Transverse colon (tissue), 4 donors: ENCODE data around the gene CBX5. TPM values are rescaled to one million over a fixed set of nuclear protein-coding genes. Genes with fewer than 3 reads are reported as not detected.

ENCODE experiments used
- DNase-seq: peaks from one replicate; pipeline ENCODE4 v3.0.0-alpha.2; 2019
- H3K27ac ChIP-seq, 4 donors: fragments of 200-600 bp; sonication (generic); 2 replicates each; pipeline ENCODE4 v1.5.1; 2016 to 2018; ENCODE audit warnings: inconsistent platforms in 4 of 4
- H3K27me3 ChIP-seq: fragments of 200-600 bp; sonication (generic); 2 replicates; pipeline ENCODE4 v1.5.1; 2017; ENCODE audit warnings: inconsistent platforms
- H3K36me3 ChIP-seq, 4 donors: fragments of 200-600 bp; sonication (generic); 2 replicates each; pipeline ENCODE4 v1.5.1; 2017 to 2019; ENCODE audit warnings: inconsistent platforms in 4 of 4
- H3K4me1 ChIP-seq, 4 donors: fragments of 200-600 bp; sonication (generic); 2 replicates each; pipeline ENCODE4 v1.5.1; 2017 to 2020; ENCODE audit warnings: inconsistent platforms in 4 of 4
- H3K4me3 ChIP-seq, 4 donors: fragments of 200-600 bp; sonication (generic); 1 replicate in 1 of 4; 2 replicates in 3 of 4; pipeline versions ENCODE4 v1.5.1 to v1.6.1; 2017 to 2019; ENCODE audit warnings: inconsistent platforms in 4 of 4
- H3K9me3 ChIP-seq, 2 donors: fragments of 200-600 bp; sonication (generic); 2 replicates each; pipeline ENCODE4 v1.5.1; 2017 to 2019; ENCODE audit warnings: inconsistent platforms in 2 of 2
- CTCF ChIP-seq, 5 experiments: fragments of 200-600 bp in 3 of 5; fragments of 450-650 bp in 2 of 5; sonication (generic) in 3 of 5; IDR thresholded peaks; 1 replicate in 2 of 5; 2 replicates in 3 of 5; pipeline ENCODE4 v1.5.1; 2016 to 2017; ENCODE audit warnings: antibody characterized with exemption in 5 of 5, inconsistent platforms in 3 of 5, mild to moderate bottlenecking in 2 of 5, moderate library complexity in 1 of 5
- EP300 ChIP-seq: sonication (generic); formaldehyde crosslinking; IDR thresholded peaks from one replicate; pipeline ENCODE4 v1.6.1; 2017; ENCODE audit warnings: antibody characterized with exemption, low read depth
- POLR2A ChIP-seq: fragments of 450-650 bp; IDR thresholded peaks from one replicate; pipeline ENCODE4 v1.6.1; 2016; ENCODE audit warnings: antibody characterized with exemption, mild to moderate bottlenecking, moderate library complexity
- POLR2AphosphoS5 ChIP-seq, 3 donors: sonication (generic); formaldehyde crosslinking; IDR thresholded peaks; one replicate each; pipeline ENCODE4 v1.6.1; 2016; ENCODE audit warnings: antibody characterized with exemption in 3 of 3
- WGBS, 2 donors: methylation state at CpG; one replicate each; pipeline ENCODE4 v1.1.5; 2018; ENCODE audit warnings: low coverage in 1 of 2; 5-methylcytosine and 5-hydroxymethylcytosine counted together
- in situ Hi-C, 4 donors: fragments of 200-750 bp; cut with MboI; loops; one replicate each; pipeline versions ENCODE4 v1.15.0 to v1.15.1; 2017; ENCODE audit warnings: low sequenced_read_pairs in 3 of 4, low pct_ligation_motif_present in 1 of 4, low pct_unique_long_range_greater_than_20kb in 1 of 4
- intact Hi-C: fragments of 100-400 bp; cut with DNase I; formaldehyde crosslinking; loops from one replicate; pipeline ENCODE4 v1.15.1; 2023; ENCODE audit warnings: low total_unique reads
- total RNA-seq, 4 donors: library from RNA; depleted of rRNA; stranded (reverse); fragments of >200 nt; gene quantifications; one replicate each; pipeline ENCODE4 v1.1.0, GENCODE V29; 2016

Gene CBX5
- total RNA-seq, 4 donors from 2014 or later, result 18.9 to 28.8 (median 22.8) TPM

- in situ Hi-C loops (loop anchor here in 1 of 4 donors (25.0 kb wide), 1 partner anchor 426 kb away; no protein-coding TSS in a partner anchor), intact Hi-C loops (no loop called here)
- DNase-seq, result no peak
- H3K4me1 ChIP-seq, result peaks cover 9 to 33% (median 26%) of the 10 kb centered on the region in 4 donors
- H3K9me3 ChIP-seq, result no peaks in the 10 kb centered on the region
- WGBS, 2 donors, result 59% methylated on average over 2 of the region's 2 CpGs; no CpG with 5 or more reads in 1 of the 2 donors
- H3K36me3 ChIP-seq, result no peaks in the 10 kb centered on the region
- H3K4me3 ChIP-seq, result no peak overlapping the region
- TF ChIP-seq POLR2A, result no peak
- no peak for TF ChIP-seq POLR2AphosphoS5 (IDR thresholded peaks at IDR 0.05)
- no peak for TF ChIP-seq EP300
- TF ChIP-seq CTCF (IDR thresholded peaks at IDR 0.05), result no peak
- H3K27ac ChIP-seq, result no peak overlapping the region
- H3K27me3 ChIP-seq, result peaks cover 96% of the 10 kb centered on the region
Measured at GRCh38 chr12:54213079-54213478, 66.8 kb downstream of the CBX5 start.

- WGBS, 2 donors, result 78 to 82% methylated on average over 6 to 7 of the region's 7 CpGs
- Histone ChIP-seq H3K9me3 (no peaks in the 10 kb centered on the region), H3K27ac (no peak overlapping the region), H3K4me3 (no peak overlapping the region), H3K36me3 (no peaks in the 10 kb centered on the region), H3K4me1 (peaks cover 0 to 22% (median 15%) of the 10 kb centered on the region in 4 donors), H3K27me3 (peaks cover 93% of the 10 kb centered on the region)
- intact Hi-C loops (no loop called here), in situ Hi-C loops (loop anchor here in 1 of 4 donors (25.0 kb wide), 1 partner anchor 425 kb away; no protein-coding TSS in a partner anchor)
- TF ChIP-seq POLR2AphosphoS5 (IDR thresholded peaks at IDR 0.05) (no peak), CTCF (IDR thresholded peaks at IDR 0.05) (no peak), POLR2A (no peak), EP300 (no peak)
- no peak for DNase-seq
Measured at GRCh38 chr12:54211920-54212319, 68.0 kb downstream of the CBX5 start.

GRCh38 chr12:54210400-54210790 is 69.5 kb downstream of the CBX5 start:
- H3K4me3 ChIP-seq, result no peak overlapping the region
- intact Hi-C loops (no loop called here), in situ Hi-C loops (loop anchor here in 1 of 4 donors (25.0 kb wide), 1 partner anchor 423 kb away; no protein-coding TSS in a partner anchor)
- peaks cover 93% of the 10 kb centered on the region for H3K27me3 ChIP-seq
- no peaks in the 10 kb centered on the region for H3K36me3 ChIP-seq
- H3K9me3 ChIP-seq, result no peaks in the 10 kb centered on the region
- DNase-seq, result no peak
- peaks cover 0 to 9% (median 7%) of the 10 kb centered on the region in 4 donors for H3K4me1 ChIP-seq
- TF ChIP-seq POLR2A (no peak), EP300 (no peak), CTCF (IDR thresholded peaks at IDR 0.05) (no peak), POLR2AphosphoS5 (IDR thresholded peaks at IDR 0.05) (no peak)
- H3K27ac ChIP-seq, result no peak overlapping the region
- 84 to 88% methylated on average over 3 to 5 of the region's 5 CpGs for WGBS, 2 donors

DNA sequence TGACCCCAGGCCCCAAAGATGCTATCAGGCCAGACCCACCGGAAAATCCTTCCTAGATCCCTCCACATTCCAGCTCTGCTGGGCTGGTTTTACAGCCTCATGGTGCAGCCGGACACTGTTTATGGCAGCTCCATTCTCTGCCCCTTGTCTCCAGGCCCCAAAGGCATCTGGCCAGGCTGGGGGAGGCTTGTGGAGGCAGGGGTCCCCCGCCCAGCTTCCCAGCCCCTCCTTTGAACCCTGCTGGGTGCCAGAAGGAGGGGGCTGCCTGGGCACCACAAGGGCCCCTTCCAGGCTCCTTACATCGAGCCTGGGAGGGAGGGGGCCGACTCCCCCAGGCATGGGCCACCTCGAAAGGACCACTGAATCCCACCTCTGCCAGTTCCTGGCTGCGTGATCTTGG is 71.3 kb downstream of the CBX5 start:
- Histone ChIP-seq H3K27ac (no peak overlapping the region), H3K27me3 (peaks cover 94% of the 10 kb centered on the region), H3K9me3 (no peaks in the 10 kb centered on the region), H3K4me1 (no peaks in the 10 kb centered on the region), H3K36me3 (no peaks in the 10 kb centered on the region), H3K4me3 (no peak overlapping the region)
- TF ChIP-seq CTCF (IDR thresholded peaks at IDR 0.05), result no peak
- no peak for TF ChIP-seq POLR2A
- no peak for TF ChIP-seq POLR2AphosphoS5 (IDR thresholded peaks at IDR 0.05)
- no peak for TF ChIP-seq EP300
- 17 to 34% methylated on average over 6 to 7 of the region's 7 CpGs for WGBS, 2 donors
- no peak for DNase-seq
- intact Hi-C loops, result loop anchor here (5.0 kb wide), 1 partner anchor 201 kb away; the partner anchor contains the start of gene HOXC8
- in situ Hi-C loops, result loop anchor here in 1 of 4 donors (25.0 kb wide), 1 partner anchor 421 kb away; no protein-coding TSS in a partner anchor
